Hepatocyte (in vitro differentiated cells): ENCODE data around the gene CIAO2B. TPM values are rescaled to one million over a fixed set of nuclear protein-coding genes. Genes with fewer than 3 reads are reported as not detected.

Source experiments
- DNase-seq: peaks from one replicate; pipeline ENCODE4 v3.0.0-alpha.2; 2016; ENCODE audit warnings: low spot score
- H2AFZ ChIP-seq: fragments of 200-600 bp; sonication (generic); 2 replicates; pipeline ENCODE4 v1.6.0; 2016; ENCODE audit warnings: antibody characterized with exemption, mild to moderate bottlenecking
- H3K27ac ChIP-seq: fragments of 200-600 bp; sonication (generic); 2 replicates; pipeline ENCODE4 v1.5.1; 2016; ENCODE audit warnings: mild to moderate bottlenecking
- H3K27me3 ChIP-seq: fragments of 200-600 bp; sonication (generic); 2 replicates; pipeline ENCODE4 v1.6.1; 2016
- H3K36me3 ChIP-seq: fragments of 200-600 bp; sonication (generic); replicated peaks from 2 replicates; pipeline ENCODE4 v1.5.1; 2016; ENCODE audit warnings: low read depth; ENCODE audit not compliant: insufficient read depth
- H3K4me1 ChIP-seq: fragments of 200-600 bp; sonication (generic); 2 replicates; pipeline ENCODE4 v1.5.1; 2016; ENCODE audit warnings: mild to moderate bottlenecking, moderate library complexity; ENCODE audit not compliant: insufficient read depth
- H3K4me2 ChIP-seq: fragments of 200-600 bp; sonication (generic); 2 replicates; pipeline ENCODE4 v1.6.0; 2016
- H3K4me3 ChIP-seq: fragments of 200-600 bp; sonication (generic); 2 replicates; pipeline ENCODE4 v1.5.1; 2016; ENCODE audit warnings: mild to moderate bottlenecking
- H3K79me2 ChIP-seq: fragments of 200-600 bp; sonication (generic); 2 replicates; pipeline ENCODE4 v1.6.0; 2017; ENCODE audit warnings: mild to moderate bottlenecking
- H3K9me2 ChIP-seq: fragments of 200-600 bp; sonication (generic); replicated peaks from 2 replicates; pipeline ENCODE4 v1.6.0; 2017; ENCODE audit warnings: mild to moderate bottlenecking; ENCODE audit not compliant: insufficient read depth
- H3K9me3 ChIP-seq: fragments of 200-600 bp; sonication (generic); 2 replicates; pipeline ENCODE4 v1.5.1; 2016; ENCODE audit warnings: low read depth, mild to moderate bottlenecking
- H4K20me1 ChIP-seq: fragments of 200-600 bp; sonication (generic); 2 replicates; pipeline ENCODE4 v1.6.0; 2016; ENCODE audit warnings: mild to moderate bottlenecking; ENCODE audit not compliant: insufficient read depth, poor library complexity, severe bottlenecking
- CTCF ChIP-seq: fragments of 200-600 bp; sonication (generic); IDR thresholded peaks from 2 replicates; pipeline ENCODE4 v1.5.1; 2016; ENCODE audit warnings: antibody characterized with exemption, mild to moderate bottlenecking; ENCODE audit not compliant: poor library complexity
- EZH2 ChIP-seq: fragments of 200-600 bp; sonication (generic); IDR thresholded peaks from 2 replicates; pipeline ENCODE4 v1.6.1; 2016; ENCODE audit warnings: antibody characterized with exemption, mild to moderate bottlenecking, borderline replicate concordance
- EZH2phosphoT487 ChIP-seq: fragments of 200-600 bp; sonication (generic); IDR thresholded peaks from one replicate; pipeline ENCODE4 v1.6.1; 2018; ENCODE audit warnings: antibody characterized with exemption, mild to moderate bottlenecking, low read depth, moderate library complexity; ENCODE audit not compliant: unreplicated experiment, severe bottlenecking
- WGBS: methylation state at CpG from one replicate; pipeline ENCODE4 v1.1.6; 2016; ENCODE audit warnings: low lambda C conversion rate; ENCODE audit errors: missing lambda C conversion rate; 5-methylcytosine and 5-hydroxymethylcytosine counted together
- polyA plus RNA-seq: library from polyadenylated mRNA; unstranded; fragments of >200 nt; fragmentation: Nextera tagmentation; extraction: Ambion mirVana; gene quantifications from 2 replicates; pipeline ENCODE4 v1.2.1, GENCODE V29; 2016
- total RNA-seq: library from RNA; depleted of rRNA; stranded (reverse); fragments of >200 nt; gene quantifications from 2 replicates; pipeline ENCODE4 v1.2.3, GENCODE V29; 2014

The CIAO2B gene
- total and polyA plus RNA-seq, 2 experiments from 2014 or later: 131 to 147 TPM

- TF ChIP-seq EZH2: no peak
- no peak for TF ChIP-seq EZH2phosphoT487
- no peak for TF ChIP-seq CTCF
- H4K20me1 ChIP-seq: no peaks in the 10 kb centered on the region
- H2AFZ ChIP-seq: no peak overlapping the region
- H3K36me3 ChIP-seq: no peaks in the 10 kb centered on the region
- 83% methylated on average over 2 of the region's 2 CpGs for WGBS
- H3K27ac ChIP-seq: no peak overlapping the region
- DNase-seq: no peak
- H3K9me3 ChIP-seq: no peaks in the 10 kb centered on the region
- no peaks in the 10 kb centered on the region for H3K27me3 ChIP-seq
- no peak overlapping the region for H3K4me3 ChIP-seq
- peaks cover 3% of the 10 kb centered on the region for H3K79me2 ChIP-seq
- no peak overlapping the region for H3K4me2 ChIP-seq
- H3K4me1 ChIP-seq: no peaks in the 10 kb centered on the region
- no peaks in the 10 kb centered on the region for H3K9me2 ChIP-seq
Measured at GRCh38 chr16:66890799-66891198, 43.4 kb downstream of the CIAO2B start.

DNA sequence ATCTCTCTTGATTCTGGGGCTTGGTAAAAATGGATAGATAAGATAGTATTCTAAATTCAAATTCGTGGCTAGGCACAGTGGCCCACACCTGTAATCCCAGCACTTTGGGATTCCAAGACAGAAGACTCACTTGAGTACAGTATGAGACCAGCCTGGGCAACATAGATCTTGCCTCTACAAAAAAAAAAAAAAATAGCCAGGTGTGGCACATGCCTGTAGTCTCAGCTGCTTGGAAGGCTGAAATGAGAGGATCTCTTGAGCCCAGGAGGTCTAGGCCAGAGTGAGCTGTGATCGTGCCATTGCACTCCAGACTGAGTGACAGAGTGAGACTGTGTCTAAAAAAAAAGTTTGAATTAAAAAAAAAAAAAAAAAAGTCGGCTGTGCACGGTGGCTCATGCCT lies 44.6 kb downstream of the CIAO2B start:
- H4K20me1 ChIP-seq: no peaks in the 10 kb centered on the region
- no peaks in the 10 kb centered on the region for H3K27me3 ChIP-seq
- H3K27ac ChIP-seq: no peak overlapping the region
- H2AFZ ChIP-seq: no peak overlapping the region
- H3K36me3 ChIP-seq: no peaks in the 10 kb centered on the region
- no peak for TF ChIP-seq CTCF
- no peak for TF ChIP-seq EZH2
- no peak for TF ChIP-seq EZH2phosphoT487
- DNase-seq: no peak
- no peaks in the 10 kb centered on the region for H3K4me1 ChIP-seq
- H3K9me2 ChIP-seq: no peaks in the 10 kb centered on the region
- peaks cover 3% of the 10 kb centered on the region for H3K79me2 ChIP-seq
- 72% methylated on average over 4 of the region's 4 CpGs for WGBS
- H3K9me3 ChIP-seq: no peaks in the 10 kb centered on the region
- H3K4me2 ChIP-seq: no peak overlapping the region
- no peak overlapping the region for H3K4me3 ChIP-seq

GRCh38 chr16:66888647-66889615 lies 45.3 kb downstream of the CIAO2B start:
- no peak overlapping the region for H2AFZ ChIP-seq
- H3K36me3 ChIP-seq: no peaks in the 10 kb centered on the region
- H3K4me1 ChIP-seq: no peaks in the 10 kb centered on the region
- H3K9me3 ChIP-seq: no peaks in the 10 kb centered on the region
- no peak overlapping the region for H3K4me2 ChIP-seq
- H3K4me3 ChIP-seq: no peak overlapping the region
- TF ChIP-seq EZH2: no peak
- no peak for TF ChIP-seq CTCF
- TF ChIP-seq EZH2phosphoT487: no peak
- no peaks in the 10 kb centered on the region for H4K20me1 ChIP-seq
- peaks cover 8% of the 10 kb centered on the region for H3K79me2 ChIP-seq
- 91% methylated on average over 6 of the region's 6 CpGs for WGBS
- no peaks in the 10 kb centered on the region for H3K9me2 ChIP-seq
- no peaks in the 10 kb centered on the region for H3K27me3 ChIP-seq
- no peak overlapping the region for H3K27ac ChIP-seq
- no peak for DNase-seq
